T-cell (primary cell): ENCODE data around the gene BARHL1. TPM values are rescaled to one million over a fixed set of nuclear protein-coding genes. Genes with fewer than 3 reads are reported as not detected.

Experiments
- ATAC-seq, 4 experiments: fragments of 200-7000 bp in 3 of 4; fragments of 150-1000 bp in 1 of 4; cut with Tn5 transposase; replicated peaks in 1 of 4; 1 replicate in 3 of 4; 2 replicates in 1 of 4; pipeline ENCODE4 v1.10.0; 2021; ENCODE audit warnings: moderate library complexity in 3 of 4, mild to moderate bottlenecking in 2 of 4, moderate number of reproducible peaks in 1 of 4
- CTCF ChIA-PET, 2 donors: fragments of 300-600 bp; sonication (Branson Sonifier 250); formaldehyde crosslinking; loops; one replicate each; lab custom pipeline; 2022; ENCODE audit warnings: antibody characterized with exemption in 2 of 2; lab: Charles Lee
- POLR2A ChIA-PET, 2 donors: fragments of 300-600 bp; sonication (Branson Sonifier 250); formaldehyde crosslinking; loops; one replicate each; lab custom pipeline; 2022; ENCODE audit warnings: antibody characterized with exemption in 2 of 2; lab: Charles Lee
- DNase-seq, 35 experiments: peaks; one replicate each; pipeline versions ENCODE4 v3.0.0 to v3.0.0-alpha.2; 2013 to 2023
- H3K27ac ChIP-seq: one replicate; pipeline ENCODE4 v1.5.1; 2013; ENCODE audit warnings: low read length
- H3K27me3 ChIP-seq, 2 experiments: replicated peaks in 1 of 2; 1 replicate in 1 of 2; 2 replicates in 1 of 2; pipeline versions ENCODE4 v1.6.1 to v1.7.0; 2013; ENCODE audit warnings: low read length in 1 of 2, mixed read lengths in 1 of 2; ENCODE audit not compliant: control insufficient read depth in 2 of 2, insufficient read depth in 2 of 2; ENCODE audit errors: extremely low read depth in 1 of 2
- H3K36me3 ChIP-seq, 2 donors: 1 replicate in 1 of 2; 2 replicates in 1 of 2; pipeline versions ENCODE4 v1.6.1 to v1.7.0; 2013; ENCODE audit warnings: low read length in 1 of 2; ENCODE audit not compliant: control insufficient read depth in 2 of 2, insufficient read depth in 1 of 2; ENCODE audit errors: extremely low read depth in 1 of 2
- H3K4me1 ChIP-seq, 2 experiments: 1 replicate in 1 of 2; 2 replicates in 1 of 2; pipeline versions ENCODE4 v1.6.1 to v1.7.0; 2013; ENCODE audit warnings: low read length in 2 of 2, mixed read lengths in 1 of 2; ENCODE audit not compliant: insufficient read depth in 2 of 2, control insufficient read depth in 1 of 2; ENCODE audit errors: extremely low read depth in 1 of 2
- H3K4me3 ChIP-seq, 2 donors: 1 replicate in 1 of 2; 2 replicates in 1 of 2; pipeline versions ENCODE4 v1.5.1 to v1.7.0; 2013; ENCODE audit warnings: mild to moderate bottlenecking in 2 of 2, low read length in 1 of 2, moderate library complexity in 1 of 2; ENCODE audit not compliant: control insufficient read depth in 1 of 2; ENCODE audit errors: extremely low read depth in 1 of 2
- H3K9me3 ChIP-seq: 2 replicates; pipeline ENCODE4 v1.7.0; 2013
- H3K27ac Mint-ChIP-seq, 2 donors: one replicate each; pipeline ENCODE4 v1.8.0; 2020 to 2021; ENCODE audit warnings: mild to moderate bottlenecking in 2 of 2, mixed read lengths in 2 of 2
- H3K27me3 Mint-ChIP-seq, 2 donors: one replicate each; pipeline ENCODE4 v1.8.0; 2021 to 2022; ENCODE audit warnings: mixed read lengths in 2 of 2
- H3K36me3 Mint-ChIP-seq: one replicate; pipeline ENCODE4 v1.8.0; 2021; ENCODE audit warnings: mixed read lengths
- H3K4me1 Mint-ChIP-seq, 3 donors: one replicate each; pipeline ENCODE4 v1.8.0; 2020 to 2022; ENCODE audit warnings: mixed read lengths in 3 of 3, mild to moderate bottlenecking in 1 of 3
- H3K4me3 Mint-ChIP-seq, 3 donors: one replicate each; pipeline ENCODE4 v1.8.0; 2020 to 2022; ENCODE audit warnings: mild to moderate bottlenecking in 3 of 3, mixed read lengths in 3 of 3, moderate library complexity in 3 of 3
- H3K9me3 Mint-ChIP-seq, 3 donors: one replicate each; pipeline ENCODE4 v1.8.0; 2020 to 2022; ENCODE audit warnings: mixed read lengths in 3 of 3
- WGBS: methylation state at CpG from one replicate; pipeline ENCODE4 v1.1.5; 2013; ENCODE audit warnings: missing lambda C conversion rate; ENCODE audit not compliant: insufficient coverage; 5-methylcytosine and 5-hydroxymethylcytosine counted together
- total RNA-seq, 35 experiments: library from RNA in 6 of 35; stranded (reverse) in 6 of 35; fragments of 120-200 nt in 1 of 35; gene quantifications; one replicate each; pipeline versions ENCODE4 v1.2.1 to v1.2.4 and lab custom pipeline; 2013 to 2026

Gene BARHL1
- total RNA-seq, 5 donors from 2014 or later (not counting 1 experiment from before 2014, with no cell fraction given), result not detected

DNA sequence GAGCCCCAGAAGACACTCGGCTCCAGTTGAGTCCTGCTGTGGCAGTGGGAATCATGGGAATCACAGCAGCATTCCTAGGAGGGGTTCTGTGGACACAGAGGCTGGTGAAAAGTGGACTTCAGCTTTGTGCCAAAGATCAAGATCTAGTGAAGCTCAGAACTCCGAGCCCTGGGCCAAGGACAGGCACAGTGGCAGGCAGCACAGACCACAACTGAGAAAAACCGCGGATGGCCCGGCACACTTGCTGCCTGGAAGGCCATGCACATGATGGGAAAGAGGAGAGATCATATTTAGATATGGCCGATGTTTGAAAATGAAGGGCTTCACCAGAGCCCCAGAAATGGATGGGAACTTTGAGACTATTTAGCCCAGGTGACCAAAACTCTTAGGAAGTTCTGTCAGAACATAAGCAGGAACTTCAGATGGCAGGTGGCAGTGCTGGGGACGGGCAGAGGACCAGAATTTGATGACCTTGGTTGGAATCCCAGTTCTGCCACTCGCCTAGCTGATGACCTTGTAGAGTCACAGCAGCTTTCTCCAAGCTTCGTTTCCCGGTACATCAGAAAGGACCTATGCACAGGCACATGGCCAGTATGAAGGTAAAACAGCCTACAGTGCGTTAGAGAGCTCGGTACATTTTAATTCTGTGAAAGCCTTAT lies 18.0 kb downstream of the BARHL1 start:
- 97% methylated on average over 12 of the region's 12 CpGs for WGBS
- no peaks in the 10 kb centered on the region for H3K4me1 Mint-ChIP-seq
- ChIA-PET POLR2A (no interaction called here), CTCF (no interaction called here)
- H3K27me3 ChIP-seq, result peaks cover 0 to 7% of the 10 kb centered on the region in 2 experiments
- peaks cover 16 to 45% of the 10 kb centered on the region in 2 donors for H3K36me3 ChIP-seq
- H3K9me3 Mint-ChIP-seq, result no peaks in the 10 kb centered on the region
- DNase-seq (no peak), ATAC-seq (no peak)
- H3K27ac Mint-ChIP-seq, result no peak overlapping the region
- H3K27ac ChIP-seq, result no peak overlapping the region
- peaks cover 91% of the 10 kb centered on the region for H3K36me3 Mint-ChIP-seq
- no peaks in the 10 kb centered on the region for H3K4me1 ChIP-seq
- H3K9me3 ChIP-seq, result no peaks in the 10 kb centered on the region
- H3K27me3 Mint-ChIP-seq, result peaks cover 4 to 5% of the 10 kb centered on the region in 2 donors
- H3K4me3 ChIP-seq, result no peak overlapping the region
- H3K4me3 Mint-ChIP-seq, result no peak overlapping the region

- no peak overlapping the region for H3K4me3 ChIP-seq
- H3K27me3 Mint-ChIP-seq, result no peaks in the 10 kb centered on the region
- no peaks in the 10 kb centered on the region for H3K4me1 ChIP-seq
- H3K36me3 ChIP-seq, result peaks cover 12 to 48% of the 10 kb centered on the region in 2 donors
- no peaks in the 10 kb centered on the region for H3K9me3 Mint-ChIP-seq
- POLR2A ChIA-PET, result no interaction called here
- no peak for ATAC-seq
- no peak overlapping the region for H3K27ac ChIP-seq
- peaks cover 93% of the 10 kb centered on the region for H3K36me3 Mint-ChIP-seq
- H3K27me3 ChIP-seq, result peaks cover 0 to 7% of the 10 kb centered on the region in 2 experiments
- no peak for DNase-seq
- no peaks in the 10 kb centered on the region for H3K9me3 ChIP-seq
- 92% methylated on average over 3 of the region's 3 CpGs for WGBS
- H3K27ac Mint-ChIP-seq, result no peak overlapping the region
- H3K4me1 Mint-ChIP-seq, result no peaks in the 10 kb centered on the region
- no peak overlapping the region for H3K4me3 Mint-ChIP-seq
- CTCF ChIA-PET, result interaction anchor here in 1 of 2 donors (0.5 kb wide), 1 partner anchor 33 kb away, joined by 3 read pairs; no protein-coding TSS in a partner anchor
Measured at GRCh38 chr9:132602207-132602606, 19.8 kb downstream of the BARHL1 start.

DNA sequence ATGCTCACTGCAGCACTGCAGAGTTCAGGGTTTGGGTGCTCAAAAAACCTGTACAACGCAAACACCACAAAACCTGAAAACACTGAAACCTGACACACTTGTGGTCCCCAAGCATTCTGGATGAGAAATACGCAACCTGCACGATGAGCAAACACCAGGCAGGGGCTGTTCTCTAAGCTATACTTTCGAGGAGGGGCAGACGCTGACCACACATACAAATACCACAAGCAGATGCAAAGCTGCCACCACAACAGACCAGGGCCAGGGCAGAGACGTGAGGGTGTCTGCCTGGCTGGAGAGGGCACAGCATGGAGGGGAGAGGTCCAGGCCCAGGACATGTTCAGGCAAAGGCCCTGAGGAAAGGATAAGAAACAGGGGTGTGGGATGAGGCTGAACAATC lies 23.0 kb downstream of the BARHL1 start:
- Mint-ChIP-seq H3K4me1 (no peaks in the 10 kb centered on the region), H3K36me3 (peaks cover 93% of the 10 kb centered on the region), H3K27ac (no peak overlapping the region), H3K4me3 (no peak overlapping the region), H3K9me3 (no peaks in the 10 kb centered on the region), H3K27me3 (no peaks in the 10 kb centered on the region)
- CTCF ChIA-PET, result no interaction called here
- H3K27ac ChIP-seq, result no peak overlapping the region
- no peaks in the 10 kb centered on the region for H3K9me3 ChIP-seq
- WGBS, result 100% methylated on average over 1 of the region's 6 CpGs
- DNase-seq, result no peak
- POLR2A ChIA-PET, result interaction anchor here in 1 of 2 donors (0.5 kb wide), 1 partner anchor 263 kb away, joined by 3 read pairs; no protein-coding TSS in a partner anchor
- ATAC-seq, result no peak
- H3K36me3 ChIP-seq, result peaks cover 20 to 66% of the 10 kb centered on the region in 2 donors
- no peaks in the 10 kb centered on the region for H3K4me1 ChIP-seq
- no peak overlapping the region for H3K4me3 ChIP-seq
- peaks cover 0 to 7% of the 10 kb centered on the region in 2 experiments for H3K27me3 ChIP-seq

GRCh38 chr9:132606066-132606465 lies 23.7 kb downstream of the BARHL1 start:
- H3K9me3 Mint-ChIP-seq, result no peaks in the 10 kb centered on the region
- Histone ChIP-seq H3K27ac (no peak overlapping the region), H3K4me3 (no peak overlapping the region), H3K36me3 (peaks cover 16 to 70% of the 10 kb centered on the region in 2 donors), H3K9me3 (no peaks in the 10 kb centered on the region), H3K27me3 (peaks cover 0 to 5% of the 10 kb centered on the region in 2 experiments), H3K4me1 (no peaks in the 10 kb centered on the region)
- H3K27me3 Mint-ChIP-seq, result no peaks in the 10 kb centered on the region
- H3K4me3 Mint-ChIP-seq, result no peak overlapping the region
- H3K4me1 Mint-ChIP-seq, result no peaks in the 10 kb centered on the region
- H3K27ac Mint-ChIP-seq, result no peak overlapping the region
- POLR2A ChIA-PET, result interaction anchor here in 1 of 2 donors (0.5 kb wide), 1 partner anchor 263 kb away, joined by 3 read pairs; no protein-coding TSS in a partner anchor
- ATAC-seq (no peak), DNase-seq (no peak)
- WGBS, result 100% methylated on average over 2 of the region's 6 CpGs
- CTCF ChIA-PET, result no interaction called here
- peaks cover 93% of the 10 kb centered on the region for H3K36me3 Mint-ChIP-seq

- ATAC-seq (no peak), DNase-seq (no peak)
- Histone ChIP-seq H3K36me3 (peaks cover 18 to 64% of the 10 kb centered on the region in 2 donors), H3K4me1 (no peaks in the 10 kb centered on the region), H3K27me3 (no peaks in the 10 kb centered on the region), H3K4me3 (no peak overlapping the region), H3K27ac (no peak overlapping the region), H3K9me3 (no peaks in the 10 kb centered on the region)
- POLR2A ChIA-PET, result no interaction called here
- H3K4me3 Mint-ChIP-seq, result no peak overlapping the region
- no peaks in the 10 kb centered on the region for H3K9me3 Mint-ChIP-seq
- H3K36me3 Mint-ChIP-seq, result peaks cover 84% of the 10 kb centered on the region
- 95% methylated on average over 8 of the region's 9 CpGs for WGBS
- H3K4me1 Mint-ChIP-seq, result no peaks in the 10 kb centered on the region
- H3K27ac Mint-ChIP-seq, result no peak overlapping the region
- CTCF ChIA-PET, result no interaction called here
- no peaks in the 10 kb centered on the region for H3K27me3 Mint-ChIP-seq
Measured at GRCh38 chr9:132609184-132609583, 26.8 kb downstream of the BARHL1 start.

GRCh38 chr9:132609829-132610228 lies 27.4 kb downstream of the BARHL1 start:
- ChIA-PET POLR2A (no interaction called here), CTCF (no interaction called here)
- ATAC-seq, result no peak
- H3K9me3 ChIP-seq, result no peaks in the 10 kb centered on the region
- WGBS, result 90% methylated on average over 7 of the region's 7 CpGs
- Mint-ChIP-seq H3K36me3 (peaks cover 84% of the 10 kb centered on the region), H3K4me3 (no peak overlapping the region), H3K27me3 (no peaks in the 10 kb centered on the region), H3K9me3 (no peaks in the 10 kb centered on the region), H3K4me1 (no peaks in the 10 kb centered on the region), H3K27ac (no peak overlapping the region)
- H3K4me1 ChIP-seq, result no peaks in the 10 kb centered on the region
- H3K4me3 ChIP-seq, result no peak overlapping the region
- H3K27me3 ChIP-seq, result no peaks in the 10 kb centered on the region
- DNase-seq, result no peak
- no peak overlapping the region for H3K27ac ChIP-seq
- H3K36me3 ChIP-seq, result peaks cover 18 to 70% of the 10 kb centered on the region in 2 donors
